GM19395 (cell line): ENCODE measurements around the gene RAB15.

Experiments used
- ATAC-seq: cut with Tn5 transposase; IDR thresholded peaks from one replicate; pipeline ENCODE4 v1.9.1; 2021; ENCODE audit warnings: mild to moderate bottlenecking, moderate library complexity; ENCODE audit not compliant: unreplicated experiment

Gene RAB15

DNA sequence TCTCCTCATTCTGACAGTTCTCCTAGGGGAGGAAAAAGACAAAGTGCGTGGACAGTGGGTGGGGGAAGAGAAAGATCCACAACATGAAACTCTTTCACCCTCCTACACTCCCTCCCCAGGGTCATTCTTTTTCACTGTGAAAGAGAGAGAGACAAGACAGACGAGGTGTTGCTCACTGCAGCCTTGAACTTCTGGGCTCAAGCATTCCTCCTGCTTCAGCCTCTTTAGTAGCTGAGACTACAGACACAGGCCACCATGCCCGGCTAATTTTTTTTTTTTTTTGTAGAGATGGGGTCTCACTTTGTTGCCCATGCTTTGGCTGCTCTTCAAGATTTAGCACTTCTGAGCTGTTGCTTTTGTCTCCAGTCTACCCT, 32.3 kb downstream of the RAB15 start:
- no peak for ATAC-seq

DNA sequence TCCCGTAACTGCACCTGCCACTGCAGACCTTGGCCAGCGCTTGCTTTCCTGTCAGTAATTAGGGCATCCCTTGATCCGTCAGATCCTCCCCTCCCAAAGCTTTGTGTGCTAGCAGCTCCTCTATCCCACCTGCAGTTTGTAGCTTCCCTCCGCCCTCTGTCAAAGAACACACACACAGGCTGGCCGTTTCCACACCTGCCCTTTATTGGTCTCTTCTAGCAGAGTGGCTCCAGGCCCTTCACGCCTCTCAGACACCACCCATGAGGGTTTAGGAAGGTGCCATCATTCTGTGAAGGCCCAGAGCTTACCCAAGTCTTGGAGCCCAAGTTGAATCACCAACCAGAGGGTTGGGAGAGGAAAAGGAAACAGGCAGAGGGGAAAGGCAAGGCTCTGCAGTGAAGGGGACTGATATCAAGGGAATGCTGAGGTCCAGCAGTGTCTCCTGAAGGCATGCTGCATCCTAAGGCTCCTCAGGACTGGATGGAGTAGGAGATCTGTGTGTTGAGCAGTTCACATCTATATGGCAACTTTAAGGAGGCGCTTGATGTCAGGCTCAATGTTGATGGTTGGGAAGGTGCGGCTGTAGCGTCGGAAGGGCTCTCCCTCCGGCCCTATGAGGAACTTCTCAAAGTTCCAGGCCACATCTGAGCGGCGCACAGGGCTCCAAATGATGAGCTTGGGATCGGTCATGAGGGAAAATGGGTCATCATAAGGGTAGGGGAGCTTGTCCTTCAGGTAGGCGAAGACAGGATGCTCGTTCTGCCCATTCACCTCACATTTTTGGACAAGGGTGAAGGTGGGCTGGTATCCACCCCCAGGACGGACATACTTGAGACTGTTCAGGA, 32.9 kb downstream of the RAB15 start:
- no peak for ATAC-seq

DNA sequence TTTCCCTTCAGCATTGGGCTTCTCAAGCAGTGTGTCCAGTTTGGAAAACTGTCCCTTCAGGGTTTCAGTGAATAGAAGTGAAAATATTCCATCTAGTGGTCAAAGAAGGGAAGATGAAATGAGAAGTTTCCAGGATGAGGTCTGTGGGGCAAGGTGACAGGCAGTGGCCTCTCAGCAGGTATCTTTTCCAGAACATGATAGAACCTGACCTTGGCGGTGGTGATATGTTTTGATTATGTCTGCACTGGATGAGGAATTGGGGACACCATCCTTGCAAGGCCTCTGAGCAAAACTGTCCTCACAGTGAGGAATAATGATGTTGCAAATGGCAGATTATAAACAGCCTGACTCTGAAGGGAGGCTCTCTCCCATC, 34.3 kb downstream of the RAB15 start:
- no peak for ATAC-seq

DNA sequence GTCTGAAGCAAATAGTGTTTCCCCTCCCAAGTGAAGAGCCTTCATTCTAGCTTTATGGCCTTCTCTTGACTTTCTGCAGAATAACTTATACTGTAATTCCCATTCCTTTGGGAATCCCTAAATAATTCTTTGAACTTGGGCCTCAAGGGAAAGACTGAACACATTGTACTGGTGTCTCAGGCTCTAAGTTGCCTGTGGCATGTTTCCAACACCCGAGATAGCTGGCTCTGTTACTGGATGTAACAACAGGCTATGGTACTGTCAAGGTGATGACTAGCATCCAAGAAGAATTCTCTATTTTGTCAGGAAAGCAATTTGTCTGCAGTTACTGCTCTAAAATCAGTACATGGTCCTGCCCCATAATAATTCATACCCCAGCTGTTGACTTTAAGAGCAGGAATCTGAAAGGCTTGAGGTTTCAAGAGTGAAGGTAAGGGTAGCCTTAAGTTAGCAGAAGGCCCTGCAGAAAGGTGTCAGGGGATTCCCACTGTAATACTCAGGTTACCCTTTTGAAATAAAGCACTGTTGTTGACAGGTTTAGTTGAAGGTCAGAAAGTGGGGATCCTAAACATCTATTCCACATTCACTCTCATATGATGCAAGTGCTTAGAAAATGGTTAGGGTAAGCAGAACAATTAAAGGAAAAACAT, 34.8 kb downstream of the RAB15 start:
- no peak for ATAC-seq

DNA sequence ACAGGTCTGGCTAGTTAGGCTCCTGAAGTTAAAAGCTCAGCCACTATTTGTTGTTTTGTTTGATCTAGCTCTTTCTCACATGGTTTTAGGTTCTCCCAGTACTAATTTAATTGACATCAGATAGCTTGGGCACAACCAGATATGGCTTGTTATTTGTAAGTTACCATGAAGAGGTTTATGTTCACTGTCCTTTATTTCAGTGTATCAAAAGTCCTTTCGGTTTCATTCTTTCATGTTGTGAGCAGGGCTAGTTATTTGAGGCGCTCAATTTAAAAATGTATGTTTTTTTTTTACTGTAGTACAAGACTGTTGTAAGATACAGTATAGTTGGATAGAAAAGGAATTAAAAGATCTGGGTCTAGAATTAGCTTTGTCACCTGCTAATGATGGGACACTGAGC, 36.6 kb downstream of the RAB15 start:
- no peak for ATAC-seq

DNA sequence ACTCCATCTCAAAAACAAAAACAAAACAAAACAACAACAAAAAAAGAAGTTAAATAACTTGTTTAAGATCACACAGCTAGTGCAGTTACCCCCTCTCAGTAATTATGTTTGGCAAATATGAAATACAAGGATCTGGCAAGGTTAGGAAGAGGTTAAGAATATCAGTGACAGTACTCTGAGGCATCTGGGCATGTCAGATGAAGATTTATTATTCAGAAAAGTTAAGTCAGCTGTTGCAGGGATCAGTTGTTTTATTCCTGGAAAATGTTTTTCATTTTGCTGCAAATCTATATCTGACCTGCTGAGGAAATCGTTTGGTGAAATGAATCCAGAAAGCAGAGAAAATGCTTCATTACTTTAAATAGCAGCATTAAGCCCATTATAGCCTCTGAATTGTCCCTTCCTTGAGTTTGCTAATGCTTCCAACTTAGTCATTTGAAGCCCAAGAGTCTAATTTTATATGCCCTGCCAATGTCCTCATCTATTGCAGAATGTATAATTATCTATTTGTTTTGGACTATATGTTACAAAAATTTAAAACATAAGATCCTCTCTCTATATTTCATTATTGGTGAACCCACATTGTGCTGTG, 37.7 kb downstream of the RAB15 start:
- ATAC-seq = no peak

DNA sequence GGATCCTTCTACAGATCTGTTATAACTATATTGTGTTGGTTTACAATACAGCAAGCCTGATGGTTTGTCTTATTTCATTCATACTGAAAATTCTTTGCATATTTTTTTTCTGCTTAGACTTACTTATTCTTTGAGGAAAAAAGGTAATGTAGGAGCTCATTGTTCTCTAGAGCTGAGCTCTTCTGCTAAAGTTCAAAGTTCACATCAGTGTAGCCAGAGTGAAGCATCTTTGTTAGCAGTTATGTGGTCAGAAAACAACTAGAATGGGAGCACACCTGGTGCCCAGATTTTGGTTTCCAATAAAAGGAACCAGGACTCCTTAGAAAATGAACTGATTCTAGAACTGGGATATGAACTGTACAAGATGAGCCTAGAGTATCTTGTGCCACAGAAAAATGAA, 39.9 kb downstream of the RAB15 start:
- no peak for ATAC-seq

DNA sequence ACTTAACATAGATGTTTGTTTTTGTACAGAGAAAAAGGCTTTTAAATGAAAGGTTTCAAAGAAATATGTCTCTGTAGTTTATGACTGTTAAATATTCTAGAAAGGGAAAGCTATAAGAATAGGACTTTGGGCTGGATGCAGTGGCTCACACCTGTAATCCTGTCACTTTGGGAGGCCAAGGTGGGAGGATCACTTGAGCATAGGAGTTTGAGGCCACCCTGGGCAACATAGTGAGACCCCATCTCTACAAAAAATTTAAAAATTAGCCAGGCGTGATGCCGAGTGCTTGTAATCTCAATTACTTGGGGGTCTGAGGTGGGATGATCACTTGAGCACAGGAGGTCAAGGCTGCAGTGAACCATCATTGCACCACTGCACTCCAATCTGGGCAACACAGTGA, 41.0 kb downstream of the RAB15 start:
- ATAC-seq = no peak

DNA sequence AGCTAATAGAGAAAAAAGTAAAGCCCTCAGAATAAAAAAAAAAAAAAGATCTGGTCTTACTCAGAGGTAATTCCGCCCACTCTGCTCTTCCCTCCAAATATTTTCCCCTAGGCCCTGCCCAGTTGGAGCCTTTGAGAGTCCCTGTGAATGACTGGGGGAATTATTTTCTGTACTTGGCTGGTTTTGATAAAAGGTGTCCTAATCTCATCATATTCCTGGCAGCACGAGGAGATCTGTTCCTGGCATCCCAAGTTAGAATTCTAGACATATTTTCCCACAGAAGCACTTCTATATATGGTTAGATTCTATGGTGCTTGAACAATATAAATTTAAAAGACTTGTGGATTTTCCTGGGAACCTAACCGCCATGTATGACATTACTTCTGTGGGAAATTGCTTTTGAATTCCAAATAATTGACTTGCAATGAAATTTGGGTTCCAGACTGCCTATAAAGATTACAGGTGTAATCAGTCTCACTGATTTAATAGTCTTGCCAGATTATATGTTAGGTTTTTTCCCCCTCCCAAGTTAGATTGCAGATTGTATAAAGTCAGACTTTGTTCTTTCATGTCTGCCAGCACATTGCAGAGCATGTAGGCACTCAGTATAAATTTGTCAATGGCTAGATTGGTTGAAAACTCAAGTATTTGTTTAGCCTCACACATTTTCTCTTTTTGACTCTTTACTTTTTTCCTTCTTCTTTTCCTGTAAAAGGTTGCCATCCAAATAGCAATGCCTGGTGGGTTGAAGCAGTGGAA, 41.9 kb downstream of the RAB15 start:
- ATAC-seq = no peak

DNA sequence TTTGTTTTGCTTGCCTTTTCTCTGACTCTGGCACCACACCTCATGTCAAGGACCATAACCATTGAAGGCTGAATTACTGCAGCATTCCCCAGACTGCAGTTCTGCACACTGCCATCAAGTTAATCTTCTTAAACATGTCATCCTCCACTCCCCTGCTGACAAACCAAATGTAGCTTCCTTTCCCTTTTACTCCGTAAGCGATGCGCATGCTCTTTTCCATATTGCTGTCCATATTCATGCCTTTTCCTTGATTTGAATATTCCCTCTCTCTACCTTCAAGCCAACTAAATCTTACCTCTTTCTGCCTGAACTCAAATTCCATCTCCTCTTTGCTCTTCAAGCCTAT, 43.1 kb downstream of the RAB15 start:
- no peak for ATAC-seq

DNA sequence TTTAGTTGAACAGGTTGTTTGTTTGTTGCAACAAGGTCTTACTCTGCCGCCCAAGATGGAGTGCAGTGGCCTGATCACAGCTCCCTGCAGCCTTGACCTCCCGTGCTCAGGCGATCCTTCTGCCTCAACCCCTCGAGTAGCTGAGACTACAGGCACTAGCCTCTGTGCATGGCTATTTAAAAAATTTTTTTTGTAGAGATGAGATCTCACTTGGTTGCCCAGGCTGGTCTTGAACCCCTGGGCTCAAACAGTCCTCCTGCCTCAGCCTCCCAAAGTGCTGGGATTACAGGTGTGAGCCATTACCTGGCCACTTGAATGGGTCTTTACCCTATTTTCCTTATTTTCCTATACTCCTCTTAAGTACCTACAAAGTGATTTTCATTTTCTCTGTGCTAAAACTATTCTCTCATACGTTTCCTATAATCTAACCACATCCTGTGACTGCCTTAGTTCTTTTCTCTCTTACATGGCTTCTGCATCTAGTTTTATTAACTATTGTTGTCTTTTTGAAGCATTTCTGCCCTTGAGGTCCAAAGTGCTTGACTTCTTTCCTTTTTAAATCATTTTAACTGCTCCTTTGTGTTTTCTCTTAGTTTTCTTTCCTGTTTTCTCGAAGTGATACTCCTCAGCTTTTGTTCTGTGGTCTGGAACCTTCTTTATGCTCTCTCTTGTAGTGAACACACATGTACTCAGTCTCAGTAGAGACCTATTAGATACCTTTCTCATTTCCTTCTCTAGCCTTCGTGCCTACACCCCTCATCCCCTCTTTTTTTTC, 43.7 kb downstream of the RAB15 start:
- ATAC-seq = peak; percentile 89

DNA sequence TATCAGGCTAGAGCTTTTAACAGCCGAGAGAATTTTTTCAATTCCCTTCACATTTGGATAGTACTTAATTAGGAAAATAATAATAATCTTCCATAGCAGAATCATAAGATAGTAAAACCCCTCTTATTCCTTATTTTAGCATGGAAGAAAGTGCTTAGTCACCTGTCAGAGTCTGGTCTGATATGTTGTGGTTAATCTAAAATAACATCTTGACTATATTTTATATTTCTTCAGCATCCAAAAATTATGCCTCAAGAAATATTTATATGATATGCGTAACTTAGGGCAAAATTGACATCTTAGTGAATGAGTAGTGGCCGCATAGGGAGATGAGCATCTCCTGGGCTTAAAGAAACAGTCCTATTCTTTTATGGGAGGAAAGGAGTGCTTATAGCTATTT, 45.1 kb downstream of the RAB15 start:
- ATAC-seq = no peak

DNA sequence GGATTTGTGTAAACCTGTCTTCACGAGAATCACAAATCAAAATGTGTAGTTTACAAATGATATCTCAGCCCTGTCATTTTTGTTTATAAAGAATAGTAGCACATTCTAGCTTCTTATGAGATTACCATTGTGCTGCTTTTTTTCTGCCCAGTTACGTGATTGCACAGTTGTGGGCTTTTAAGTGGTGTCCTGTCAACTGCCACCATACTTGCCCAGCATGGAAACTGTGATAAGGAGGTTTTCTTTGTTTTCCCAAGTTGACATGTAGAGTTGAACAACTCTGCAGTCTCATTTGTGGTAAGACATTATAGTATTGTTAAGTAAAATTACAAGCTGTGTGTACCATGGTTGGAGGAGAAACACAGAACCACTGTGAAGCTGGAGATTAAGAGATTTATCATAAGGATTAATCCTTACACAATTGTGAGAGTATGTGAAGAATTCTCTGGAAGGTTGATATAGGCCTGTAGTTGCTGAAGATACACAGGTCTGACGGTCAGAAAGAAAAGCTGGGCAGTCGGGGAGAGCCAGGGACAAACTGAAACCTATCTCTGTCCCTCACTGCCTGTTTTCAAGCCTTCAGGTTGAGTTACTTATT, 45.6 kb downstream of the RAB15 start:
- no peak for ATAC-seq

DNA sequence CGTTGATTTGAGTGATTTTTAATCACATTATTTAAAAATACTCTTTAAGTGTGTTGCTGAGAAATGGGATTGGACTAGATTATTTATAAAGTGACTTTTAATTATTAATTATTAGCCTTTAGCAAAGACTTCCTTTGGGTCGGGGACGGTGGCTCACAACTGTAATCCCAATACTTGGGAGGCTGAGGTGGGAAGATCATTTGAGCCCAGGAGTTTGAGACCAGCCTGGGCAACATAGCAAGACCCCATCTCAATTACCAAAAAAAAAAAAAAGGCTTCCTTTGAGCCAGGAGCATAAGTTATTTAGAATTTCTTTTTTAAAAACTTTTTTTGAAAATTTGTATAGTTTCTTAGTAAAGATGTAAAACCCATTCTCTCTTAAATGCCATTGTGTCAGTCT, 49.1 kb downstream of the RAB15 start:
- ATAC-seq = no peak

DNA sequence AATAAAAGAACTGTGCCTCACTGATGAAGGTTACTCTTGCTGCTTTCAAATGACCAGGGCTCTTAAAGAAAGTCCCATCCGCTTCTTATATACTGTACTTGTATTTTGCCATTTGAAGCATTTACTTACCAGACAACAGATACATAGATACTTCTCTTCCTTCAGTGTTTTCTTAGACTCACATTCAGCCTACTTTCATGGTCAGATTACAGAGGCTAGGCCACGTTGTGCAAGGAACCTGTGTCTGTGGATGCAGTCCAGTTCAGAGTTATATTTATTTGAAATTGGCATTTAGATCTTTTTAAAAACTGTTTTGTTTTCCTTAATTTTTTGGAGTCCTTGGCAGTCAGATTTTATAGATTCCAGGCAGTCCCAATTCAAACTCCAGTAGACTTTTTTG, 51.7 kb downstream of the RAB15 start:
- no peak for ATAC-seq

DNA sequence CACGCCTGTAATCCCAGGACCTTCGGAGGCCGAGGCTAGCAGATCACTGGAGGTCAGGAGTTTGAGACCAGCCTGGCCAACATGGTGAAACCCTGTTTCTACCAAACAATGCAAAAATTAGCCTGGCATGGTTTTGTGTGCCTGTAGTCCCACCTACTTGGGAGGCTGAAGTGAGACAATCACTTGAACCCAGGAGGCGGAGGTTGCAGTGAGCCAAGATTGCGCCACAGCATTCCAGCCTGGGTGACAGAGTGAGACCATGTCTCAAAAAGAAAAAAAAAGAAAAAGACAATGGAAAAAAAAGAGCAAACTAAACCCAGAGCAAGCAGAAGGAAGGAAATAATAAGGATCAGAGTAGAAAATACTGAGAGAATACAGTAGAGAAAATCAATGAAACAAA, 52.5 kb downstream of the RAB15 start:
- ATAC-seq = no peak

DNA sequence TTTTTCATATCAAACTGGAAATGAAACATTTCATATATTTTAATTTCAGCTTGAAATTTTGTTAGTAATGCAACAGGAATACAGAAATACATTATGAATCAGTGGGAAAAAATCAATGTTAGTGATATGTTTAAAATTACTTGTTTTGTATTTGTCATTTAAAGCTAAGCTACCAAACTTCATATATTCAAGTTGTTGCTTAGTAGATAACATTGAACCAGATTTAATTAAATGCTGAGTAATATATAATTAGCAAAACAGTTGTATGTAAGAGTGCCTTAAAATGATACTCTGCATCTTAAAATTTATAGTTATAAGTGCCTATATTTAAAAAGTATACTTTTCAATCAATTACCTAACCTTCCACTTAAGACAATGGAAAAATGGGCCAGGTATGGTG, 52.9 kb downstream of the RAB15 start:
- ATAC-seq = no peak

DNA sequence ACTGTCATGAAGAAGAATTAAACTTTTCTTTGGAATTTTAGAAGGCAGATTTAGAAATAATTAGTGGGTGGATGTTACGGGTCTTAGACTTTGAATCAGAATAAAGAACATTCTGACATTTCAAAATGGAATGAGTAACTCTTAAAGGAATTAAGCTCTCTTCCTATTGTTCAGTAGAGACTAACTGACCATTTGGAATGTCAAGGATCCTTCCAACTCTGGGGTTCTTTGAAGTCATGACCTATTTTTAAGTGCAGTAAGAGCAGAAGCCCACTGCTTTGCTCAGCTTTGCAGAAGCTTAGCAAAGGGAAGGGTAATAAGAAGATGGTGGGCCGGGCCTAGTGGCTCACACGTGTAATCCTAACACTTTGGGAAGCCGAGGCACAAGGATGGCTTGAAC, 53.9 kb downstream of the RAB15 start:
- no peak for ATAC-seq

DNA sequence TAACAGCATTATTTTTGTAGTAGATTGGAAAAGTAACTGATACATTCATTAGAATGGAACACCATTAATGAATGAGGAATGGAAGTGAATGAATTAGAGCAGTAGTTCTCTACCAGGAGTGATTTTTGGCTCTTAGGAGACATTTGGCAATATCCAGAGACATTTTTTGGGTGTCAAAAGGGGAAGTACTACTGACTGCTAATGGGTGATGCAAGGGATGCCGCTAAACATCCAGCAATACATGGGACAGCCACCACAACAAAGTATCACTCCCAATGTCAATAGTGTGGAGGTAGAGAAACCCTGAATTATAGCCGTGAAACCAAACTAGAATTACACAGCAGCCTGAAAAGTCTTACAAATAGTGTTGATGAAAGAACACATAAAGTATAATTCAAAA, 56.3 kb downstream of the RAB15 start:
- no peak for ATAC-seq

DNA sequence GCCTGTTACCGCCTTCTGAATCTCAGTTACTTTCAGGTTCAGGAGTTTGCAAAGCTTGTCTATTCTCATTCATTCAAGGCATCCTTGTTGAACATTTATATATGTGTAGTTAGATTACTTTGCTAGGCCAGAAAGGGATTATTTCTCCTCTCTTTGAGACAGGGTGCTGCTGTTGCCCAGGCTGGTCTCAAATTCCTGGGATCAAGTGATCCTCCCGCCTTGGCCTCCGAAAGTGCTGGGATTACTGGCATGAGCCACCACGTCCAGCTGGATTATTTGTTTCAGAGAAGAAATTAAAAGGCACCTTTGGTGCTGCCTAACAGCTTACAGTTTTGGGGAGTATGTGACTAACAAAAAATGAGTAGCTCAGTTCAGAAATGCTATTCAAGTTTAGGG, 57.1 kb downstream of the RAB15 start:
- ATAC-seq = no peak
